Activated naive CD8-positive, alpha-beta T cell treated with anti-CD3 and anti-CD28 coated beads, Interleukin-2, amount 10 ng/mL, durations not matched to agents 7 days and 5 days (primary cell): ENCODE results near the gene CSTB. TPM values are rescaled to one million over a fixed set of nuclear protein-coding genes. Genes with fewer than 3 reads are reported as not detected.
A peak's percentile ranks its signal among the peaks of the same experiment; 100 is the strongest.

Experiments
- ATAC-seq: fragments of 150-1000 bp; cut with Tn5 transposase; one replicate; pipeline ENCODE4 v1.10.0; 2021; ENCODE audit warnings: low read depth, moderate library complexity
- POLR2A ChIA-PET: fragments of 350-600 bp; sonication (Branson Sonifier 250); formaldehyde crosslinking; loops from one replicate; lab custom pipeline; 2021; ENCODE audit warnings: antibody characterized with exemption; lab: Charles Lee
- DNase-seq: peaks from one replicate; pipeline ENCODE4 v3.0.0; 2021
- H3K27ac Mint-ChIP-seq: one replicate; pipeline ENCODE4 v1.8.0; 2022; ENCODE audit warnings: mild to moderate bottlenecking, mixed read lengths
- H3K27me3 Mint-ChIP-seq: one replicate; pipeline ENCODE4 v1.8.0; 2022; ENCODE audit warnings: mild to moderate bottlenecking, moderate library complexity, mixed read lengths
- H3K36me3 Mint-ChIP-seq: one replicate; pipeline ENCODE4 v1.8.0; 2021; ENCODE audit warnings: mild to moderate bottlenecking, mixed read lengths
- H3K4me1 Mint-ChIP-seq: one replicate; pipeline ENCODE4 v1.8.0; 2021; ENCODE audit warnings: mixed read lengths
- H3K4me3 Mint-ChIP-seq: one replicate; pipeline ENCODE4 v1.8.0; 2022; ENCODE audit warnings: mild to moderate bottlenecking, moderate library complexity, mixed read lengths
- H3K9me3 Mint-ChIP-seq: one replicate; pipeline ENCODE4 v1.8.0; 2021; ENCODE audit warnings: mixed read lengths
- total RNA-seq, 2 experiments: library from RNA; stranded (reverse); gene quantifications; one replicate each; pipeline ENCODE4 v1.2.3, GENCODE V29; 2021

The CSTB gene
- total RNA-seq, 2 experiments from 2014 or later = 59.5 to 60.2 TPM

DNA sequence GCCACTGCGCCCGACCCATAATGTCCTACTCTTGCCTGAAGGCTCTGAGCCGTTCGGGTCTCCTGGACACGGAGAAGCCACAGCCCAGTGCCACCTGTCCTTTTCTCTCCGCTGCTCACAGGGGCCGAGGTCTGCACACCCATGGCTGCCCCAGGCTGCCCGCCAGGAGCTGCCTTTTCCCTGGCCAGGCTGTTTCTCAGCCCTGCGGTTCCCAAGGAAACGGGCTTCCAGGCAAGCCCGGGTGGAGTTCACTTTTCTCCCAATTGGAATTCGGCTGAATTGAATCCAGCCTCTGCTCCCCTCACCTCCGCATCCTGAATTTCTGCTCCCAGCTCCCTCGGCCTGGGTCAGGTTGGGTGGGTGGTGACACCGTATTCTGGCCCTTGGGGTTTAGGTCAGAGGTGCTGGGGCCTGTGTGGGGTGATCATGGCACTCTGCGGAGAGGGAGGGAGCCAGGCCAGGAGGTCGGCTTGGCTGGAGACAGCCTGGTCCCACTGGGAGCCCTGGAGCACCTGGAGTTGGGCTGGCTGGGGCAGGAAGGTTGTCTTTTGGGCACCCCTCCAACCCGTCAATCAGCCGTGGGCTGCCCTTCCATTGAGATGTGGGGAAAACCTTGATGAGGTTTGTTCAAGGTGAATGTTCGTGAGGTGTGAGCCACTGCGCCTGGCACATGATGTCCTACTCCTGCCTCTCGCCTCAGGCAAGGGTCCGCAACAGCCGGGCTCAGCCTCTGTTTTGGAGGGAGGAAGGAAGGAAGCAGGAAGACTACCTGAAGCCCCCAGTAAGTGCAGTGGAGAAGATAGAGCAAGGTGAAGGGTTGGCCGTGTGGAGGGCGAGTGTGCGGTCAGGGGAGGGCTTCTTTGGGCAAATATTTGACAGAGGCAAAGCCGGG, 38.4 kb upstream of the CSTB start:
- Mint-ChIP-seq H3K27me3 (no peaks in the 10 kb centered on the region), H3K9me3 (peaks cover 3% of the 10 kb centered on the region), H3K36me3 (peaks cover 6% of the 10 kb centered on the region), H3K4me1 (peaks cover 16% of the 10 kb centered on the region), H3K4me3 (no peak overlapping the region), H3K27ac (peak overlapping the region; percentile 39)
- no peak for DNase-seq
- POLR2A ChIA-PET = no interaction called here
- no peak for ATAC-seq

DNA sequence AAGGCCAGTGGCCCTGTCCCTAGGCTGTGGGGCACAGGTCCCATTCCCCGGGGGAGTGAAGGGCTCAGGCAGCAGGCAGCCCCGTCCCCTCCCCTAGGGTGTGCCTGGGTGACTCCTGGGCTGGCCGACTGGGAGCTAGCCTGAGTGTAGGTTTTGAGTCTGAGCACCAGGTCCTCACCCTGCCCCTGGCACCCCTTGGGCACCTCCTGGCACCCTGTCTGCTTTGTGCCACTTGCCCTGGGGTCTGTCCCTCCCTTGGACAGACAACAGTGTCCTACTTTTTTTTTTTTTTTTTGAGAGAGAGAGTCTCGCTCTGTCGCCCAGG, 37.5 kb upstream of the CSTB start:
- POLR2A ChIA-PET = no interaction called here
- DNase-seq = no peak
- no peak for ATAC-seq
- Mint-ChIP-seq H3K9me3 (no peaks in the 10 kb centered on the region), H3K4me1 (peaks cover 11% of the 10 kb centered on the region), H3K36me3 (no peaks in the 10 kb centered on the region), H3K4me3 (no peak overlapping the region), H3K27me3 (no peaks in the 10 kb centered on the region), H3K27ac (no peak overlapping the region)

DNA sequence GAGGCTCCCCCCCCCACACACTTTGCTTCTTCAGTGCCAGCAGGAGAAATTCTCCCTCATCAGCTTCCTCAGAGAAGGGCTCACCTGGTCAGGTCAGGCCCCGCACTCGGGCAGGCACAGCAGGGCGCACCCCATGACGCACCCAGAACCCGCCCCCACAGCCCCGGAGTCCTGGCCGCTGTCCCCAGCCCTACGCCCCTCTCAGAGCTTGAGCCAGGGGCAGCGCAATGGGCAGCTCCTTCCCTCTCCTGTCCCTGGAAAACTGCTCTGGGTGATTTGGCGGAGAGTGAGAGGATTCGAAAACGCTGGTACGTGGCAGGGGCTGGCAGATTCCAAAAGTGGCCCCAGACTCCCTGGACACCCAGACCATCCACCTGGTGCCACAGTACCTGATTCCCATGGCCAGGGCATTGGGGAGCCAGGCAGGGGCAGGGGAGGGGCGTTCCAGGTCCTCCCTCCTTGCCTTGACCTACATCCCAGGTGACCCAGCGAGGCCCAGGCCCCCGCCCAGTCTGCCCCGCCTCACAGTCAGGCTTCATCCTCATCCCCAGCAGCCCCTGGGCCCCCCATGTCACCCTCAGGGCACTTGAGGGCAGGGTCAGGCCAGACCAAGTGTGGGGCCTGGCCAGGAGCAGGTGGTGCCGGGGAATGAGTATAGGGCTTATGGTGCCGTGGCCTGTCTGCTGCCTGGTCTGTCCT, 37.0 kb upstream of the CSTB start:
- Mint-ChIP-seq H3K27me3 (no peaks in the 10 kb centered on the region), H3K4me3 (no peak overlapping the region), H3K36me3 (no peaks in the 10 kb centered on the region), H3K9me3 (no peaks in the 10 kb centered on the region), H3K27ac (no peak overlapping the region), H3K4me1 (peaks cover 11% of the 10 kb centered on the region)
- POLR2A ChIA-PET = no interaction called here
- DNase-seq (no peak), ATAC-seq (no peak)

DNA sequence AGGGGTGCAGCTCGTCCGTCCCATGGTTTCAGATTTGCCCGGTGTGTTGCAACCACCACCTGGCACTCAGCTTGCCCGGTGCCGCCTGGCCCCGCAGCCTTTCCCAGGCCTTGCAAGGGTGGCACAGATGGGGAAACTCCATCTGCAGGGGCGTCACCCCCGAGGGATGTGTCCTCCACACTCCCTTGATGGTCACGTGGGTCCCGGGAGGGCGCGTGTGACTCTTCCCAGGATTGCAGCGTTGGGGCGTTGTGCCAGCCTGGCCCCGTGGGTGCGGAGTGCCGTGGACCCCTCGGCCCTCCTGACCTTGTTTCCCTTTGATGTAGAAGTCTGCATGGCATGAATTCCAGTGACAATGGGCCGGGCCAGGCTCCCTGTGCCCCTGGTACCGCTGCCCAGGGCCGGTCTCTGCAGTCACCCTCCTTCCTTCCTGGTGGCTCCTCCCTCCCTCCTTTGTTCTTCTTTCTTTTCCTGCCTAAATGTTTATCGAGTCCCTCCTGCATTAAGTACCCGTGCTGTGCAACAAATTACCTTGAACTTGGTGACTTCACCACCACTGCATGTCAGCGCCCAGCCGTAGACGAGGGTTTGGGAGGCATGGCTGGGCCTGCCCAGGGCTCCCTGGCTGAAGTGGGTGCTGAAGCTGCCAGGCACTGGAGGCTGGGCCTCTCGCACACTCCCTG, 36.2 kb upstream of the CSTB start:
- Mint-ChIP-seq H3K4me3 (no peak overlapping the region), H3K27me3 (no peaks in the 10 kb centered on the region), H3K9me3 (no peaks in the 10 kb centered on the region), H3K4me1 (peaks cover 11% of the 10 kb centered on the region), H3K36me3 (no peaks in the 10 kb centered on the region), H3K27ac (no peak overlapping the region)
- POLR2A ChIA-PET = no interaction called here
- no peak for ATAC-seq
- no peak for DNase-seq

DNA sequence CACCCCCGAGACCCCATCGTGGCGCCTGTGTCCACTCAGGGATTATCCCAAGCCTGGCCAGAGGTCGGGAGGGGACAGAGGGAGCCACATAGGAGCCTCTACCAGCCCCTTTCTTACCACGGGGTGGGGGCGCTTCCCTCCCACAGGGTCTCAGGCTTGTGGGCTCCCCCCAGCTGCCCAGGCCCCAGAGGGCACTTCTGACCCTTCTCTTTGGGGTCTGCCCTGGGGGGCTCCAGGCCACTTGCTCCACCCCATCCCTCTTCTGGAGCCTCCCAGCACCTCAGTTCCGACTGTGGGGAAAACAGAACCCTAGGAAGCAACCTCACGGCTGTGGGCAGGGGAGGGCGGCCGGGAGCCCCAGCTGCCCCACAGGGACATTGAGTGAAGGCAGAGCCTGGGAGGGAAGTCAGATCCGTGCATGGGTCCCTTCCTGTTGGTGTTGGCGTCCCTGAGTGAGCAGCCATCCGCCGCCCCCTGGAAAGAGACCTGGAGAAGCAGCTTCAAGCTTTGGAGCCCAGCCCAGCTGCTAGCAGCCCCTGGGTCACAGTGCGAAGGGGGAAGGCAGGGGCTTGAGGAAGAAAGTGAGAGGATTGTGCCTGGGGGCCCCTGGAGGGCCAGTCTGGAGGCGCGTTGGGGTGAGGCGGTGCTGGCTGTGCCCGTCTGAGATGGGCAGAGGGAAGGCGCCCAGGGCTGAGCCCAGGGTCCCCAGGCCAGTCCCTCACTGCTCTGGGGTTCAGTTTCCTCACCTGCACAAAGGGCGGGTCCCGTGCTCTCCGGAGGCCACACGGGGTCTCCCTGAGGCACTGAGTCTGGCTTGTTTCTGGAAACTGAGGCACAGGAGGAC, 35.4 kb upstream of the CSTB start:
- H3K4me1 Mint-ChIP-seq = peaks cover 11% of the 10 kb centered on the region
- no peak for ATAC-seq
- no peak overlapping the region for H3K27ac Mint-ChIP-seq
- H3K36me3 Mint-ChIP-seq = no peaks in the 10 kb centered on the region
- no peaks in the 10 kb centered on the region for H3K9me3 Mint-ChIP-seq
- no peak for DNase-seq
- POLR2A ChIA-PET = interaction anchor here (0.8 kb wide), 1 partner anchor 107 kb away, joined by 4 read pairs; no protein-coding TSS in a partner anchor
- H3K4me3 Mint-ChIP-seq = no peak overlapping the region
- H3K27me3 Mint-ChIP-seq = no peaks in the 10 kb centered on the region

DNA sequence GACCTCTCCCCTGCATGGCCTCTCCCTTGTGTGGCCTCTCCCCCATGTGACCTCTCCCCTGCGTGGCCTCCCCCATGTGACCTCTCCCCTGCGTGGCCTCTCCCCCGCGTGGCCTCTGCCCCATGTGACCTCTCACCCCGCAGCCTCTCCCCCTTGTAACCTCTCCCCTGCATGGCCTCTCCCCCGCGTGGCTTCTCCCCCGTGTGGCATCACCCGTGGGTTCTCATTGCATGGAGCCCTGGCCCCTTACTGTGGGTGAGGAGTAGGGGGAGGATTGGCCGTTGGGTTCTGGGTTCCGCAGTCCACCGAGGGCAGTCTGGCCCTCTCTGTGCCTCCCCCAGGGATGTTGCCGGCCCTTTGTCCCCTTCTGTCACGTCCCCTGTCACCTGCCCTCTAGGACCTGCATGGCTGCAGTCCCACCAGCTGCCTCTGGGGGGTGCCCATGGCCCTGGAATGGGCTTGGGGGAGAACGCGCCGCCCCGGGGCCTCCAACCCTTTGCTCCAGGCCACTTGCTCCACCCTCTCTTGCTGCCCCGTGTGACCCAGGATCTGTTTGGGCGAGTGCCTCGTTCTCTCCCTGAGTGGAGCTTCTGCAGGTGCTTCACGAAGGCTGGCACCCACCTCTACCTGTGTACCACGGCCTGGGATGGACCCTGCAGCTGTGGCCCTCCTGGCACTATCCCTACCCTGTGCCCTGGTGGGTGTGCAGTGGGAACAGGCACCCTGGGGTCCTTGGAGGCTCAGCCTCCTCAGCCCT, 34.6 kb upstream of the CSTB start:
- peak overlapping the region; percentile 30 for H3K4me3 Mint-ChIP-seq
- H3K9me3 Mint-ChIP-seq = no peaks in the 10 kb centered on the region
- POLR2A ChIA-PET = interaction anchor here (0.6 to 0.8 kb wide), 2 partner anchors 108 to 165 kb away, joined by 4 to 6 read pairs; no protein-coding TSS in a partner anchor
- no peaks in the 10 kb centered on the region for H3K36me3 Mint-ChIP-seq
- DNase-seq (peak; percentile 98), ATAC-seq (peak; percentile 95)
- no peaks in the 10 kb centered on the region for H3K27me3 Mint-ChIP-seq
- peak overlapping the region; percentile 77 for H3K27ac Mint-ChIP-seq
- H3K4me1 Mint-ChIP-seq = peaks cover 11% of the 10 kb centered on the region

DNA sequence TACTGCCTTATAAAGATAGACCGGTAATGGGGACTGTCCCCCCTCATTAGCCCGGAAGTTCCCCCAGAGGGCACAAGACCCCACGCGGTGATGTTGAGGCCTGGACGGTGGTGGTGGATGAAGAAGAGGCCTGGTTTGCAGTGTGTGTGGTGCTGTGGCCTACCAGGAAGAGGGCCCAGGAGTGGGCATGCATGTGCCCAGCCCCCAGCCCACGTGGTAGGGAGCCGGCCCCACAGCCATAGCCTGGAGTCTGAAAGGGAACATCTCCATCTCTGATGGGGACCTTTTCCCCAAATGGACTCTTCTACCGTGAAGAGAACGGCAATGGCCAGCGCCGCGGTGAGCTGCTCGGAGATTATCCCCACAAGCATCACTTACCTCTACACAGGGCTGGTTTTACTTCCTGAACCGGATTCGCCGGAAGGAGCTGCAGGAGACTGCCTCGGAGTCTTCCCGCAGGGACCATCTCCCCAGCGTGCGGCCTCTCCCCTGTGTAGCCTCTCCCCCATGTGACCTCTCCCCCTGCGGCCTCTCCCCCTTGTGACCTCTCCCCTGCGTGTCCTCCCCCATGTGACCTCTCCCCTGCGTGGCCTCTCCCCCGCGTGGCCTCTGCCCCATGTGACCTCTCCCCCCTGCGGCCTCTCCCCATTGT, 33.9 kb upstream of the CSTB start:
- H3K9me3 Mint-ChIP-seq = no peaks in the 10 kb centered on the region
- H3K4me3 Mint-ChIP-seq = no peak overlapping the region
- H3K36me3 Mint-ChIP-seq = no peaks in the 10 kb centered on the region
- POLR2A ChIA-PET = interaction anchor here (0.6 kb wide), 1 partner anchor 164 kb away, joined by 6 read pairs; no protein-coding TSS in a partner anchor
- H3K4me1 Mint-ChIP-seq = peaks cover 11% of the 10 kb centered on the region
- DNase-seq (no peak), ATAC-seq (no peak)
- H3K27ac Mint-ChIP-seq = no peak overlapping the region
- H3K27me3 Mint-ChIP-seq = no peaks in the 10 kb centered on the region

DNA sequence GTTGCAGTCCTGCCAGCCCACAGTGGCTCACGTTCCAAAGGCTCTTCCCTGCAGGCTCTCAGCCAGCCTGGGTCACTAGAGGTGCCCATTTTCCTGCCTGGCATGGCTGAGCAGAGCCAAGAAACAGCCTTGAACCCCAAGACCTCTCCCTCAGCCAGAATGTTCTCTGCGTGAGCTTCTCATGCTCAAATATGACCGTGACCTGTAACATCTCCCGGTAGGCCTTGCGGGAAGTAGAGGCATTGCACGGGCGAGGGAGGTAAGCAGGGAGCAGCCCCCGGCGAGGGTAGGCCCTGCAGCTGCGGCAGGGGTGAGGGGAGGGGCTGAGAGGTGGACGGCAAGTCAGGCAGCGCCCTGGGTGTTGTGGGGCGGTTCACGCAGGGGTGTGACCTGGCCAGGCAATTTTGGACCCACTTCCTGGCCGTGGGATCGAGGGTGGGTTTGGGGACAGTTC, 33.3 kb upstream of the CSTB start:
- H3K27me3 Mint-ChIP-seq = no peaks in the 10 kb centered on the region
- peaks cover 8% of the 10 kb centered on the region for H3K4me1 Mint-ChIP-seq
- H3K36me3 Mint-ChIP-seq = no peaks in the 10 kb centered on the region
- no peaks in the 10 kb centered on the region for H3K9me3 Mint-ChIP-seq
- H3K27ac Mint-ChIP-seq = no peak overlapping the region
- no peak overlapping the region for H3K4me3 Mint-ChIP-seq
- no peak for DNase-seq
- no peak for ATAC-seq
- POLR2A ChIA-PET = no interaction called here

DNA sequence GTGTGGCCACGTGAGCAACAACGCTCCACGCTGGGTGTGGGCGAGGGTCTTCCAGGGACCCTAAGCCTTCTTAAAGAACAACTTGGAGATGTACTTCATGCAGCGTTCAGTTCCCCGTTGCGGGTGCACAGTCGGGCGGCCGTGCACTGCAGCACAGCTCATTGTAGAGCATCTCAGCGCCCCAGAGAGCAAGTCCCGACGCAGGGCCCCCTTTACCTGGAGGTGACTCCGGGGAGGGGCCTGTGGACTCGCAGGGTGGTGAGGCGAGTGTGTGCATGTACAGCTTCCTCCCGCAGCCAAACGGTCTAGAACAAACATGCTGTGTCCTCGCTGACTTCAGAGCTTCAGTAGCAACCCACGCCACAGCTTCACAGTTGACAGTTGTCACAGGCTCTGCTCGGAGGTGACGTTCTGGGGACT, 32.7 kb upstream of the CSTB start:
- DNase-seq (no peak), ATAC-seq (no peak)
- Mint-ChIP-seq H3K4me3 (no peak overlapping the region), H3K36me3 (no peaks in the 10 kb centered on the region), H3K9me3 (no peaks in the 10 kb centered on the region), H3K4me1 (peaks cover 8% of the 10 kb centered on the region), H3K27ac (no peak overlapping the region), H3K27me3 (no peaks in the 10 kb centered on the region)
- POLR2A ChIA-PET = no interaction called here

DNA sequence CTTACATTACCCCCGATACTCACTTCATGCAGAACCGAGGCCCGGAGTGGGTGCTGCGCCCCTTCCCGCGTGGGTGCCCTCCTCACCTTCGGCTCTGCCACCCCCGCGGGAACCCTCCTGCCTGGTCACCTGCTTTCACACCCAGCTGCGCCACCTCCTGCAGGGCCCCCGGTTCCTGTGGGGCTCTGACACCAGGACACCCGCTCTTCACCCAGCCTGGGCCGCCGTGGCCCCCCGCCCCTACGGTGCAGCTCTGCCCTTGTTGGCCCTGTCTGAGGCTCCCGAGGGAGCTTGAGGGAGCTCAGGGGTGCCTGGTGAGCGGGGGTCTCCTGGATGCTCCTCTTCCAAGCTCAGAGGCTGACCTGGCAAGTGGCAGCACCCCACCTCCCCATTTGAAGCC, 32.3 kb upstream of the CSTB start:
- POLR2A ChIA-PET = no interaction called here
- Mint-ChIP-seq H3K9me3 (no peaks in the 10 kb centered on the region), H3K4me1 (peaks cover 8% of the 10 kb centered on the region), H3K27me3 (no peaks in the 10 kb centered on the region), H3K27ac (no peak overlapping the region), H3K36me3 (no peaks in the 10 kb centered on the region), H3K4me3 (no peak overlapping the region)
- DNase-seq (no peak), ATAC-seq (no peak)

DNA sequence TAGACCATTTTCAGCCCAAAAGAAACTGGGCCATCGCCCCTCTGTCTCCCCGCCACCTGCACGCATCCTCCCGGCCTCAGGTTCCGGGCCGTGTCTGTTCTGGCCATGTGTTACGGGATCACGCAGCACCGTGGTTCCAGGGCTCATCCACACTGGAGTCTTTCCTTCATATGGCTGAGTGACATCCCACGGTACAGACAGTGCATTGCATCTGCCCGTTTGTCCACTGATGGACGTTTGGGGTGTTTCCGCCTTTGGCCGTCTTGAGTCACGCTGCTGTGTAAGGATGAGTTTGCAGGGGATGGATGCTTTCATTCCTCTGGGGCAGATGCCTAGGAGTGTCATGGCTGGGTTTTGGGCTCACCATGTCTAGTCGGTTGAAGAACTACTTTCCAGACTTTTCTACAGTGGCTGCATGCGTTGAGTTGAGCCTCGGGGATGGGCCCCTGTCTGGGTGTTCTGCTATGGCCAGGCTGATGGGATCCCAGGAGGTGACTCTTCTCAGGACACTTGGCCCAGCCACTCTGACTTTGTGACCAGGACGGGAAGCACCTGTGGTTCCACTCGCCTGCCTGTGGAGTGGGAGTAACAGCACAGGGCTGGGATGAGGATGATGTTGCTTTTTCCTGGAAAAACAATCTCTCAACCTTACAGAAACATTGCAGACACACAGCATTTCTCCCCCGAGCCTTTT, 30.1 kb upstream of the CSTB start:
- Mint-ChIP-seq H3K36me3 (no peaks in the 10 kb centered on the region), H3K4me1 (peaks cover 5% of the 10 kb centered on the region), H3K4me3 (no peak overlapping the region), H3K27ac (no peak overlapping the region), H3K9me3 (no peaks in the 10 kb centered on the region), H3K27me3 (no peaks in the 10 kb centered on the region)
- POLR2A ChIA-PET = no interaction called here
- DNase-seq (no peak), ATAC-seq (no peak)
